Testis (tissue), 3 donors: ENCODE data around the gene OPCML. TPM values are rescaled to one million over a fixed set of nuclear protein-coding genes. Genes with fewer than 3 reads are reported as not detected.

ENCODE experiments used
- DNase-seq: peaks from one replicate; pipeline ENCODE4 v3.0.0-alpha.2; 2019
- H3K27ac ChIP-seq, 2 donors: fragments of 200-600 bp; sonication (generic); one replicate each; pipeline ENCODE4 v1.5.1; 2019
- H3K27me3 ChIP-seq: fragments of 200-600 bp; sonication (generic); one replicate; pipeline ENCODE4 v1.5.1; 2019
- H3K36me3 ChIP-seq: fragments of 200-600 bp; sonication (generic); one replicate; pipeline ENCODE4 v1.5.1; 2017; ENCODE audit warnings: low read depth; ENCODE audit errors: missing control alignments
- H3K4me1 ChIP-seq: fragments of 200-600 bp; sonication (generic); one replicate; pipeline ENCODE4 v1.5.1; 2019
- H3K4me3 ChIP-seq, 2 donors: fragments of 200-600 bp; sonication (generic); one replicate each; pipeline ENCODE4 v1.5.1; 2017 to 2019
- H3K9me3 ChIP-seq: fragments of 200-600 bp; sonication (generic); one replicate; pipeline ENCODE4 v1.5.1; 2017
- CTCF ChIP-seq, 3 experiments: fragments of 450-650 bp in 2 of 3; fragments of 200-600 bp in 1 of 3; sonication (generic) in 1 of 3; IDR thresholded peaks; one replicate each; pipeline ENCODE4 v1.5.1; 2016 to 2019; ENCODE audit warnings: antibody characterized with exemption in 3 of 3, mild to moderate bottlenecking in 2 of 3, moderate library complexity in 1 of 3
- POLR2A ChIP-seq: fragments of 450-650 bp; IDR thresholded peaks from one replicate; pipeline ENCODE4 v1.6.1; 2017; ENCODE audit warnings: antibody characterized with exemption, mild to moderate bottlenecking, moderate library complexity
- WGBS, 2 donors: methylation state at CpG; one replicate each; pipeline ENCODE4 v1.1.5; 2018; 5-methylcytosine and 5-hydroxymethylcytosine counted together
- intact Hi-C: fragments of 100-400 bp; cut with DNase I; formaldehyde crosslinking; loops from one replicate; pipeline ENCODE4 v1.15.1; 2023; ENCODE audit warnings: low total_unique reads
- polyA plus RNA-seq: library from polyadenylated mRNA; stranded (reverse); fragments of 350-450 nt; fragmentation: Illumina TruSeq; extraction: RNeasy Lipid Tissue Mini Kit (QIAGEN cat#74804); gene quantifications from one replicate; pipeline ENCODE4 v1.2.3, GENCODE V29; 2014; ENCODE audit warnings: low read depth, low replicate concordance; ENCODE audit not compliant: insufficient read depth
- total RNA-seq, 2 donors: library from RNA; depleted of rRNA; stranded (reverse); fragments of >200 nt; gene quantifications; one replicate each; pipeline ENCODE4 v1.2.3, GENCODE V29; 2016

OPCML gene
- total and polyA plus RNA-seq, 3 donors from 2014 or later, result 0.16 to 2.7 (median 0.62) TPM

- intact Hi-C loops, result no loop called here
- H3K4me1 ChIP-seq, result no peaks in the 10 kb centered on the region
- H3K27me3 ChIP-seq, result no peaks in the 10 kb centered on the region
- no peaks in the 10 kb centered on the region for H3K9me3 ChIP-seq
- DNase-seq, result no peak
- H3K36me3 ChIP-seq, result no peaks in the 10 kb centered on the region
- no peak overlapping the region for H3K4me3 ChIP-seq
- 82 to 88% methylated on average over 9 of the region's 9 CpGs for WGBS, 2 donors
- H3K27ac ChIP-seq, result no peak overlapping the region
- TF ChIP-seq POLR2A (no peak), CTCF (IDR thresholded peaks at IDR 0.05) (no peak)
Observed at GRCh38 chr11:133284156-133284555, 248.1 kb downstream of the OPCML start.

GRCh38 chr11:133277886-133278285 lies 254.4 kb downstream of the OPCML start:
- intact Hi-C loops, result no loop called here
- Histone ChIP-seq H3K27ac (no peak overlapping the region), H3K4me1 (no peaks in the 10 kb centered on the region), H3K27me3 (no peaks in the 10 kb centered on the region), H3K36me3 (no peaks in the 10 kb centered on the region), H3K9me3 (no peaks in the 10 kb centered on the region), H3K4me3 (no peak overlapping the region)
- TF ChIP-seq POLR2A (no peak), CTCF (IDR thresholded peaks at IDR 0.05) (no peak)
- 83 to 90% methylated on average over 4 to 5 of the region's 5 CpGs for WGBS, 2 donors
- no peak for DNase-seq

GRCh38 chr11:133271871-133272776 lies 260.2 kb downstream of the OPCML start:
- no peaks in the 10 kb centered on the region for H3K4me1 ChIP-seq
- TF ChIP-seq CTCF (IDR thresholded peaks at IDR 0.05) (no peak), POLR2A (no peak)
- 82 to 84% methylated on average over 6 of the region's 6 CpGs for WGBS, 2 donors
- H3K9me3 ChIP-seq, result no peaks in the 10 kb centered on the region
- no peak overlapping the region for H3K4me3 ChIP-seq
- DNase-seq, result no peak
- intact Hi-C loops, result no loop called here
- H3K36me3 ChIP-seq, result no peaks in the 10 kb centered on the region
- no peaks in the 10 kb centered on the region for H3K27me3 ChIP-seq
- no peak overlapping the region for H3K27ac ChIP-seq

GRCh38 chr11:133271206-133271605 lies 261.1 kb downstream of the OPCML start:
- no peak for DNase-seq
- Histone ChIP-seq H3K9me3 (no peaks in the 10 kb centered on the region), H3K36me3 (no peaks in the 10 kb centered on the region), H3K27me3 (no peaks in the 10 kb centered on the region), H3K27ac (no peak overlapping the region), H3K4me3 (no peak overlapping the region), H3K4me1 (no peaks in the 10 kb centered on the region)
- TF ChIP-seq POLR2A (no peak), CTCF (IDR thresholded peaks at IDR 0.05) (no peak)
- intact Hi-C loops, result no loop called here

- H3K9me3 ChIP-seq, result no peaks in the 10 kb centered on the region
- no peak for DNase-seq
- TF ChIP-seq POLR2A (no peak), CTCF (IDR thresholded peaks at IDR 0.05) (no peak)
- WGBS, 2 donors, result 86 to 96% methylated on average over 2 of the region's 2 CpGs
- H3K27me3 ChIP-seq, result no peaks in the 10 kb centered on the region
- no peaks in the 10 kb centered on the region for H3K36me3 ChIP-seq
- H3K4me1 ChIP-seq, result no peaks in the 10 kb centered on the region
- no peak overlapping the region for H3K27ac ChIP-seq
- no peak overlapping the region for H3K4me3 ChIP-seq
- intact Hi-C loops, result no loop called here
Observed at GRCh38 chr11:133269267-133269666, 263.0 kb downstream of the OPCML start.
